HG03442 (cell line): ENCODE results near the gene PWWP2A.
"Not testable (repeated sequence)": the region's sequence is repeated elsewhere in the genome, so short reads cannot be mapped to it uniquely, and the experiment has no call there.

ENCODE experiments used
- ATAC-seq: cut with Tn5 transposase; IDR thresholded peaks from one replicate; pipeline ENCODE4 v1.9.1; 2021; ENCODE audit warnings: mild to moderate bottlenecking, moderate library complexity; ENCODE audit not compliant: unreplicated experiment

Gene PWWP2A

GRCh38 chr5:160119142-160119904 lies at the start of gene PWWP2A:
TSS of gene PWWP2A (minus strand) at chr5:160119450. CDS start at chr5:160119388, 62 bp downstream.
- ATAC-seq = peak; percentile 89

GRCh38 chr5:160167624-160168165 lies 48.4 kb upstream of the PWWP2A start:
- ATAC-seq = no peak

DNA sequence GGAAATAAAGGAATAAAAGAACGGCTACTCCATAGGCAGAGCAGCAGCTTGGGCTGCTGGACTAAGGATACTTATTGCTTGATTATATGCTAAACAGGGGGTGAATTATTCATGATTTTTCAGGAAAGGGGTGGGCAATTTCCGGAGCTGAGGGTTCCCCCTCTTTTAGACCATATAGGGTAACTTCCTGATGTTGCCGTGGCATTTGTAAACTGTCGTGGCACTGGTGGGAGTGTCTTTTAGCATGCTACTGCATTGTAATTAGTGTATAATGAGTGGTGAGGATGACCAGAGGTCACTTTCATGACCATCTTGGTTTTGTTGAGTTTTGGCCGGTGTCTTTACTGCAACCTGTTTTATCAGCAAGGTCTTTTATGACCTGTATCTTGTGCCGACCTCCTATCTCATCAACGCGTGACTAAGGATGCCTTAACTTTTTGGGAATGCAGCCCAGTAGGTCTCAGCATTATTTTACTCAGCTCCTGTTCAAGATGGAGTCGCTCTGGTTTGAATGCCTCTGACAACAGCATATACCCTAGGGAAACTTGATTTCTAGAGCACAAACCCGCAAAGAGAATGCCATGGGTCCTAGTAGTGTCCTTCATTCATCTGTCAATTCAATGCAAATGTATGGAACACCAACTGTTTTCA lies 47.8 kb upstream of the PWWP2A start:
- ATAC-seq = no peak

- no peak for ATAC-seq
Observed at GRCh38 chr5:160166069-160166972, 47.1 kb upstream of the PWWP2A start.

GRCh38 chr5:160165137-160166068 lies 46.2 kb upstream of the PWWP2A start:
- ATAC-seq = no peak

DNA sequence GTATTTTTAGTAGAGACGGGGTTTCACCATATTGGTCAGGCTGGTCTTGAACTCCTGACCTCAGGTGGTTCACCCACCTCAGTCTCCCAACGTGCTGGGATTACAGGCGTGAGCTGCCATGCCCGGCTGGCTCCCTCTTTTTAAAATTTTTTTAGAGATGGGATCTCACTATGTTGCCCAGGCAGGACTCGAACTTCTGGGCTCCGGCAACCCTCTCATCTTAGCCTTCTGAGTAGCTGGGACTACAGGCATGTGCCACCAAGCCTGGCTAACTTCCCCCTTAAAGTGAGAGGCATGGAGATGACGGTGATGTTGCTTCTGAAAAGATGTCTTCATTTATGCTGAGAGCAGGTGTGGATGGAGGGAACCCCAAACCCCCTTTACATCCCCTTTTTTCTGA lies 43.7 kb upstream of the PWWP2A start:
- ATAC-seq = no peak

- no peak for ATAC-seq
Observed at GRCh38 chr5:160161626-160162025, 42.4 kb upstream of the PWWP2A start.

GRCh38 chr5:160160875-160161274 lies 41.6 kb upstream of the PWWP2A start:
- ATAC-seq = not testable (repeated sequence)

DNA sequence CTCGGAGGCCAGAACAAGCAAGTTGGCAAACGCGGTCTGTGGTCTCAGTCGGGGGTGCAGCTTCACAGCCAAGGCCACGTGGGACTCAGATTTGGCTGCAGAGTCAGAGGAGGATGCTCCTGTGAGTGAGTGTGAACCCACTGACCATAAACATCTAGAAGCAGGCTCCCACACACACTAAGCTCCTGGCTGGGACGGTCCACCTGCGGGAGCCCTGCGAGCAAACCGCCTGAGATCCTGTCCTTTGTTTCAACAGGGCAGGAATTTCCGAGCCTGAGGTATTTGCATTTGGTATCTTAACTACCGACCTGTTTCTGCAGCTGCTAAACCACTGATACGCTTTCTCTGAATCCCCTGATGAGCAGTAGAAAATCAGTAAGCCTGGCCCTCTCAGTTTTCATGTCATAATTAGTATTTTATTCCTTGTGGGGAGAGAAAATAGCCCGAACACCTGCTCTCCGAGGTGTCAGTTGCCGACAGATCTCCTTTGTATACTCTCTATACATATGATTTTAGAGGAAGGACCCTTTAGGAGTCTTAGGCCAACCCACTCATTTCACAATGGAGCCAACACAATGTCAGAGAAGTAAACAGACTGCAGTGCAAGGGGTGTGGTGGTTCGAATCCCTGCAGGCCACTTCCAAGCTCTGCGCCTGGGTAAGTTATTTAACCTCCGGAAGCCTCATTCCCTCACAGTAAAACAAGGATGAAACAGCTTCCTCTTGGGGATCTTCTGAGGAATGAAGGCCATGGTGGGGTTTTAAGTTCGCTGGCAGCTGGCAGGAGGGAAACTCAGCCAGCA lies 40.9 kb upstream of the PWWP2A start:
- peak; percentile 56 for ATAC-seq

DNA sequence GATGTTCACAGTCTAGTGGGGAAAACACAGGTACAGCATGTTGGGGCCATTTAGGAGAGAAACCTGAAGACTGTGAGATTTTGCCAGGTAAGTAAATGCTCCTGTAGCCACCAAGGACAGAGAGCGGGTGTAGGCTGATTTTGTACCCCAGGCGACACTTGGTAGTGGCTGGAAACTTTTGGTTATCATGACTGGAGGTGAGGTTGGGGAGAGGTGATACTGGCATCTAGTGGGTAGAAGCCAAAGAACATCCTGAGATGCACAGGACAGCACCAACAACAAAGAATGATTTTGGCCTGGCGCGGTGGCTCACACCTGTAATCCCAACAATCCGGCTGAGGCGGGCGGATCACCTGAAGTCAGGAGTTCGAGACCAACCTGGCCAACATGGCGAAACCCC lies 38.8 kb upstream of the PWWP2A start:
- no peak for ATAC-seq

GRCh38 chr5:160155017-160155750 lies 35.9 kb upstream of the PWWP2A start:
- ATAC-seq = no peak

- no peak for ATAC-seq
Observed at GRCh38 chr5:160152901-160153300, 33.7 kb upstream of the PWWP2A start.

DNA sequence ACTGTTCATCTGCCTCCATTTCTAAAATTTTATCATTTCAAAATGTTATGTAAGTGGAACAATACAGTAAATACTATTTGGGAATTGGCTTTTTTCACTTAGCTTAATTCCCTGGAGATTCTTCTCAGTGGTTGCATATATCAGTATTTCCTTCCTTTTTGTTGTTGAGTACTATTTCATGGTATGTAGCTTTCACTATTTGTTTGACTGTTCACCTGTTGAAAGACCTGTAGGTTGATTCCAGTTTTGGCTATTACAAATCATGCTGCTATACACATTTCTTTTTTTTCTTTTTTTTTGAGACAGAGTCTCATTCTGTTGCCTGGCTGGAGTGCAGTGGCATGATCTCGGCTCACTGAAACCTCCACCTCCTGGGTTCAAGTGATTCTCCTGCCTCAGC lies 33.0 kb upstream of the PWWP2A start:
- peak; percentile 90 for ATAC-seq

DNA sequence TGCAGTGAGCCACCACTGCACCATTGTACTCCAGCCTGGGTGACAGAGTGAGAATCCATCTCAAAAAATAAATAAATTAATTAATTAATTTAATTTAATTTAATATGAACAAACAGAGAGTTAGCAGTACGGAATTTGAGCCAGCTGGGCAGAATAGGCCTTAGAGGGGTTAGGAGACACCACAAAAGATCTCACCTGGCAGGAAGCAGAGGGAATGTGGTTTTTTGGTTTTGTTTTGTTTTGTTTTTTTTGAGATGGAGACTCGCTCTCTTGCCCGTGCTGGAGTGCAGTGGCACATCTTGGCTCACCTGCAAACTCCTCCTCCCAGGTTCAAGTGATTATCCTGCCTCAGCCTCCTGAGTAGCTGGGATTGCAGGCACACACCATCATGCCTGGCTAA lies 31.8 kb upstream of the PWWP2A start:
- no peak for ATAC-seq

GRCh38 chr5:160150381-160150780 lies 31.1 kb upstream of the PWWP2A start:
- no peak for ATAC-seq

DNA sequence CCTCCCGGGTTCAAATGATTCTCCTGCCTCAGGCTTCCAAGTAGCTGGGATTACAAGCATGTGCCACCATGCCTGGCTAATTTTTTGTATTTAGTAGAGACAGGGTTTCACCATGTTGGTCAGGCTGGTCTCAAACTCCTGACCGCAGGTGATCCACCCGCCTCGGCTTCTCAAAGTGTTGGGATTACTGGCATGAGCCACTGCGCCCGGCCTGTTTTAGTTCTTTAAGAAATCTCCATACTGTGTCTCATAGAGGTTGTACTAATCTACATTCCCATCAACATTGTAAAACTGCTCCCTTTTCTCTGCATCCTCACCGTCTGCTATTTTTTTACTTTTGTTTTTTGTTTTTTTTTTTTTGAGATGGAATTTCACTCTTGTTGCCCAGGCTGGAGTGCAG lies 25.2 kb upstream of the PWWP2A start:
- not testable (repeated sequence) for ATAC-seq

DNA sequence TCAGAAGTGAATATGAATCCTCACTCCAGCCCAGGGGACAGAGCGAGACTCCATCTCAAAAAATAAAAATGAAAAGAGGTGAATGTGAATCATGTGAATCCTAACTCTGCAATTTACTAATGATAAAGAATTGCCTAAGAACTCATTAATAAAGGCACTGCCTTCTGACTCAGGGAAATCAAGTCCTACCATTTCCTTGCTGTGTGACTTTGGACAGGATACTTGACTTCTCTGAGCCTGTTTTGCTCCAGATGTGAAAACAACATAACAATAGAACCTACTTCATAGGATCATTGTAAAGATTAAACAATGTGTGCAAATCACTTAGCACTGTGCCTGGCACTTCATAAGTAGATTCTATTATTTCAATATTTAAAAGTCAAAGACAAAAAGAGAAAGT lies 15.1 kb upstream of the PWWP2A start:
- ATAC-seq = no peak

DNA sequence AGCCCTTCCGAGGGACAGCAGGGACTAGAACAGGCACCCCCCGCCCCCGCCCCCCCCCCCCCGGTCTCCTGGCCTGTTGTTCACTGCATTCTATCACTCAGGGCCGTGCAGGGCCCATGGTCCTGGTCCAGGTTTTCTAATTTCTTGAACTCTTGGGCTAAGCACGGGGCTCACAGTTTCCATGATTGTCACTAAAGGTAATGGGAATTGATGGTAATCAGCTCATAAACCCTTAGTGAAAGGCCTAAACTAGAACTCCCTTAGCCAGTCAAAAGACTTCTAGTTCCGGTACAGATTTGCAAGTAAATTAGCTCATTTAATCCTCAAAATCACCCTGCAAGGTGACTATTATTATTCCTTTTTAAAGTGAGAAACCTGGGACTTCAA lies 14.7 kb upstream of the PWWP2A start:
- no peak for ATAC-seq
